ENCODE measurements around the gene PSMB8. TPM values are rescaled to one million over a fixed set of nuclear protein-coding genes. Genes with fewer than 3 reads are reported as not detected.

PSMB8 gene
- total and polyA plus RNA-seq, 2 of the 8 experiments (the other 6 are each of a cell fraction or from before 2014, with no cell fraction given) = 18.4 to 43.0 TPM

DNA sequence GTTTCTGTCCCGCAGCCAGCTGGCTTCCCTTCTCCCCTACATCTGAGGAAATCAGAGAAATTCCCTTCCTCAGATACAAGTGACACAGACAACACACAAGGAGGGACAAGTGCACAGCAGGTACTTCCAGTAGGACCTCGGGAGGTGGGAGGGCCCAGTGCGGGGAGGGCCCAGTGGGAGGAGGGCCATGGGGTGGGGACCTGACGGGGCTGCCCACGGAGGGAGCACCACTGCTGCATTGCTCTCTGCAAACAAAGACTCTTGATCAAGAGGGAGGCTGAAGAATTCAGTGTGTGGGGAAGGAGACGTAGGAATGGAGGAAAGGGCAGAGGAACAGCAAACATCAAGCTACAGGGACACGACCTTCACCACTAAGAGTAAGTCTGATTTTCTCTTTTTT, 14.4 kb downstream of the PSMB8 start:
- Histone ChIP-seq H2AFZ (ENCODE audit: low read length) (no peak overlapping the region), H3K79me1 (ENCODE audit: low read depth, low read length) (no peaks in the 10 kb centered on the region), H3K14ac (ENCODE audit: insufficient read length) (no peak overlapping the region), H2BK120ac (replicated peaks; ENCODE audit: low read depth, low read length) (no peak overlapping the region), H2BK20ac (ENCODE audit: low read length) (no peak overlapping the region), H3K4me1 (replicated peaks in 1 of 4; ENCODE audit: control insufficient read depth in 3 of 4, insufficient read depth in 4 of 4, low read length in 3 of 4) (peaks cover 0 to 4% (median 0%) of the 10 kb centered on the region in 4 experiments; a peak in 1 of 7 replicates), H3K9ac (replicated peaks in 1 of 4; ENCODE audit: extremely low read depth in 1 of 4, low read depth in 3 of 4, low read length in 3 of 4) (no peak overlapping the region), H3K23ac (ENCODE audit: insufficient read length) (no peak overlapping the region), H3K79me2 (ENCODE audit: control insufficient read depth in 1 of 2, insufficient read depth in 2 of 2, low read length in 2 of 2) (no peaks in the 10 kb centered on the region), H3K4ac (replicated peaks; ENCODE audit: insufficient read length, low read depth, low read length) (no peak overlapping the region), H2BK15ac (ENCODE audit: low read length) (no peak overlapping the region), H3K4me3 (ENCODE audit: extremely low read depth in 1 of 4, insufficient read depth in 2 of 4, low read depth in 3 of 4, low read length in 4 of 4) (no peak overlapping the region), H3K4me2 (ENCODE audit: insufficient read depth in 1 of 2, low read depth in 2 of 2, low read length in 2 of 2) (no peak overlapping the region), H3K36me3 (ENCODE audit: control insufficient read depth in 2 of 4, insufficient read depth in 4 of 4, low read length in 3 of 4) (peaks cover 0 to 2% (median 0%) of the 10 kb centered on the region in 4 experiments; a peak in 4 of 8 replicates), H4K20me1 (replicated peaks in 1 of 2; ENCODE audit: control insufficient read depth in 1 of 2, insufficient read depth in 2 of 2, low read length in 2 of 2) (no peaks in the 10 kb centered on the region), H3K27ac (ENCODE audit: low read depth, low read length) (no peak overlapping the region), H4K5ac (ENCODE audit: insufficient read length, low read depth, low read length) (no peak overlapping the region), H4K8ac (ENCODE audit: extremely low read depth, insufficient read depth, low read length) (no peak overlapping the region), H2BK5ac (ENCODE audit: low read depth, low read length) (no peak overlapping the region; the same call in 1 of the 2 replicates), H4K91ac (replicated peaks; ENCODE audit: insufficient read length, low read length) (no peak overlapping the region), H3K27me3 (replicated peaks in 1 of 4; ENCODE audit: control insufficient read depth in 3 of 4, extremely low read depth in 1 of 4, insufficient read depth in 3 of 4, low read length in 3 of 4) (no peaks in the 10 kb centered on the region), H3K56ac (replicated peaks; ENCODE audit: insufficient read length, low read depth, low read length) (no peak overlapping the region), H2AK5ac (ENCODE audit: low read depth, low read length) (no peak overlapping the region), H3K9me3 (ENCODE audit: insufficient read depth in 2 of 2, low read depth in 1 of 2, low read length in 1 of 2) (no peaks in the 10 kb centered on the region), H2BK12ac (ENCODE audit: low read depth, low read length) (no peak overlapping the region), H3K23me2 (ENCODE audit: low read depth, low read length) (no peaks in the 10 kb centered on the region; the same call in 1 of the 2 replicates), H3K18ac (ENCODE audit: extremely low read depth, low read length) (no peak overlapping the region)
- CTCF ChIA-PET (ENCODE audit: partially characterized antibody) = interaction anchor here (0.6 to 4.9 kb wide), 4 partner anchors 9 to 955 kb away, joined by 3 to 37 read pairs (median 6); partner anchors contain the start of gene TAP2
- 69% methylated on average over 5 of the region's 7 CpGs; no CpG with 5 or more reads in 1 of the 2 experiments for WGBS, 2 experiments (ENCODE audit: extremely low coverage in 1 of 2, insufficient coverage in 1 of 2, insufficient read length in 1 of 2, insufficient replicate concordance in 2 of 2, low coverage in 1 of 2, low lambda C conversion rate in 2 of 2, missing lambda C conversion rate in 1 of 2)
- DNase-seq (ENCODE audit: low read depth in 1 of 2, low spot score in 2 of 2) (no peak), FAIRE-seq (no peak)
- POLR2A ChIA-PET (ENCODE audit: partially characterized antibody) = interaction anchor here (5.4 kb wide), 1 partner anchor 8 kb away, joined by 21 read pairs; the partner anchor contains the start of gene TAP2
- no peak for TF ChIP-seq RAD21 (IDR thresholded peaks at IDR 0.05 in 1 of 2, conservative IDR thresholded peaks at IDR 0.05 in 1 of 2; ENCODE audit: low read depth in 2 of 2, low read length in 2 of 2)
- no peak for TF ChIP-seq CBX8 (IDR thresholded peaks at IDR 0.05; ENCODE audit: borderline replicate concordance, low read depth, low read length)
- no peak for TF ChIP-seq E2F6 (IDR thresholded peaks at IDR 0.05)
- no peak for TF ChIP-seq SIN3A (conservative IDR thresholded peaks at IDR 0.05 in 1 of 2, IDR thresholded peaks at IDR 0.05 in 1 of 2; ENCODE audit: low read depth in 1 of 2, low read length in 2 of 2)
- no peak for TF ChIP-seq CHD1 (IDR thresholded peaks at IDR 0.05; ENCODE audit: low read depth, low read length)
